GM23338 (cell line): ENCODE data around the gene MTMR6. TPM values are rescaled to one million over a fixed set of nuclear protein-coding genes. Genes with fewer than 3 reads are reported as not detected.

Experiments
- ATAC-seq: fragments of 200-7000 bp; cut with Tn5 transposase; 3 replicates; pipeline ENCODE4 v1.9.1; 2020
- DNase-seq: peaks from one replicate; pipeline ENCODE4 v3.0.0-alpha.2; 2015; ENCODE audit warnings: low spot score
- H2AFZ ChIP-seq: fragments of 200-600 bp; sonication (generic); 2 replicates; pipeline ENCODE4 v1.8.0; 2016; ENCODE audit warnings: antibody characterized with exemption, mild to moderate bottlenecking, moderate library complexity
- H3F3A ChIP-seq: fragments of 200-600 bp; sonication (generic); replicated peaks from 2 replicates; pipeline ENCODE4 v1.8.0; 2017; ENCODE audit warnings: antibody characterized with exemption, mixed run types, low read depth
- H3K27ac ChIP-seq: fragments of 200-600 bp; sonication (generic); 2 replicates; pipeline ENCODE4 v1.6.1; 2016; ENCODE audit warnings: low read depth
- H3K27me3 ChIP-seq: fragments of 200-600 bp; sonication (generic); 2 replicates; pipeline ENCODE4 v1.8.0; 2016; ENCODE audit warnings: mild to moderate bottlenecking, mixed run types, moderate library complexity; ENCODE audit not compliant: insufficient read depth
- H3K36me3 ChIP-seq: fragments of 200-600 bp; sonication (generic); 2 replicates; pipeline ENCODE4 v1.8.0; 2016; ENCODE audit warnings: mild to moderate bottlenecking; ENCODE audit not compliant: insufficient read depth
- H3K4me1 ChIP-seq: fragments of 200-600 bp; sonication (generic); 2 replicates; pipeline ENCODE4 v1.8.0; 2016; ENCODE audit warnings: mild to moderate bottlenecking, moderate library complexity; ENCODE audit not compliant: insufficient read depth
- H3K4me2 ChIP-seq: fragments of 200-600 bp; sonication (generic); 2 replicates; pipeline ENCODE4 v1.7.1; 2017; ENCODE audit warnings: mixed run types
- H3K4me3 ChIP-seq: fragments of 200-600 bp; sonication (generic); 2 replicates; pipeline ENCODE4 v1.6.1; 2016; ENCODE audit warnings: mixed run types
- H3K79me2 ChIP-seq: fragments of 200-600 bp; sonication (generic); replicated peaks from 2 replicates; pipeline ENCODE4 v1.8.0; 2017; ENCODE audit warnings: mild to moderate bottlenecking; ENCODE audit not compliant: insufficient read depth
- H3K9me2 ChIP-seq: fragments of 200-600 bp; sonication (generic); 2 replicates; pipeline ENCODE4 v1.8.0; 2017; ENCODE audit not compliant: insufficient read depth
- H4K20me1 ChIP-seq: fragments of 200-600 bp; sonication (generic); replicated peaks from 2 replicates; pipeline ENCODE4 v1.8.0; 2017; ENCODE audit warnings: mild to moderate bottlenecking; ENCODE audit not compliant: insufficient read depth
- H3K27ac Mint-ChIP-seq: 2 replicates; pipeline ENCODE4 v1.8.0; 2020; ENCODE audit warnings: inconsistent platforms, mild to moderate bottlenecking, moderate library complexity, mixed read lengths
- H3K27me3 Mint-ChIP-seq: 3 replicates; pipeline ENCODE4 v1.8.0; 2022; ENCODE audit warnings: low read depth, mild to moderate bottlenecking, moderate library complexity, mixed read lengths, inconsistent platforms; ENCODE audit not compliant: insufficient read depth, poor library complexity
- H3K36me3 Mint-ChIP-seq: 3 replicates; pipeline ENCODE4 v1.8.0; 2021; ENCODE audit warnings: low read depth, mild to moderate bottlenecking, inconsistent platforms, moderate library complexity, mixed read lengths
- H3K4me1 Mint-ChIP-seq: 3 replicates; pipeline ENCODE4 v1.8.0; 2020; ENCODE audit warnings: mild to moderate bottlenecking, inconsistent platforms, mixed read lengths
- H3K4me3 Mint-ChIP-seq: 3 replicates; pipeline ENCODE4 v1.8.0; 2021; ENCODE audit warnings: moderate library complexity, mild to moderate bottlenecking, inconsistent platforms, mixed read lengths
- H3K9me3 Mint-ChIP-seq: 3 replicates; pipeline ENCODE4 v1.8.0; 2020; ENCODE audit warnings: moderate library complexity, mild to moderate bottlenecking, inconsistent platforms, mixed read lengths
- EZH2phosphoT487 ChIP-seq: fragments of 200-600 bp; sonication (generic); IDR thresholded peaks from one replicate; pipeline ENCODE4 v1.8.1; 2018; ENCODE audit warnings: antibody characterized with exemption; ENCODE audit not compliant: unreplicated experiment
- JUNB ChIP-seq: IDR thresholded peaks from one replicate; pipeline ENCODE4 v1.6.1; 2016; ENCODE audit warnings: antibody characterized with exemption; ENCODE audit not compliant: unreplicated experiment
- NANOG ChIP-seq: IDR thresholded peaks from 2 replicates; pipeline ENCODE4 v1.6.1; 2016; ENCODE audit warnings: antibody characterized with exemption, borderline replicate concordance
- STAT1 ChIP-seq: IDR thresholded peaks from one replicate; pipeline ENCODE4 v1.6.1; 2016; ENCODE audit warnings: antibody characterized with exemption; ENCODE audit not compliant: unreplicated experiment
- ZNF114 ChIP-seq: fragments of 250-450 bp; sonication (Bioruptor Pico); IDR thresholded peaks from 2 replicates; pipeline ENCODE4 v1.5.0; 2020; ENCODE audit warnings: mild to moderate bottlenecking, moderate library complexity
- ZNF331 ChIP-seq: fragments of 250-450 bp; sonication (Bioruptor Pico); IDR thresholded peaks from 2 replicates; pipeline ENCODE4 v1.5.0; 2020; ENCODE audit warnings: low read depth, mild to moderate bottlenecking, moderate library complexity
- ZNF462 ChIP-seq: fragments of 250-450 bp; sonication (Bioruptor Pico); IDR thresholded peaks from 2 replicates; pipeline ENCODE4 v1.5.0; 2020; ENCODE audit warnings: mild to moderate bottlenecking, moderate library complexity
- polyA plus RNA-seq: library from polyadenylated mRNA; unstranded; fragments of >200 nt; fragmentation: Nextera tagmentation; extraction: Ambion mirVana; gene quantifications from 2 replicates; pipeline ENCODE4 v1.2.1, GENCODE V29; 2016
- total RNA-seq: library from RNA; depleted of rRNA; stranded (reverse); fragments of >200 nt; shearing (Covaris generic); gene quantifications from 2 replicates; pipeline ENCODE4 v1.2.3, GENCODE V29; 2014
- TF ChIP-seq, protein P1 (sequence below): IDR thresholded peaks from one replicate; pipeline ENCODE4 v1.6.1; 2018; ENCODE audit warnings: antibody characterized with exemption; ENCODE audit not compliant: unreplicated experiment

MTMR6 gene
- total and polyA plus RNA-seq, 2 experiments from 2014 or later: 4.6 to 9.5 TPM

DNA sequence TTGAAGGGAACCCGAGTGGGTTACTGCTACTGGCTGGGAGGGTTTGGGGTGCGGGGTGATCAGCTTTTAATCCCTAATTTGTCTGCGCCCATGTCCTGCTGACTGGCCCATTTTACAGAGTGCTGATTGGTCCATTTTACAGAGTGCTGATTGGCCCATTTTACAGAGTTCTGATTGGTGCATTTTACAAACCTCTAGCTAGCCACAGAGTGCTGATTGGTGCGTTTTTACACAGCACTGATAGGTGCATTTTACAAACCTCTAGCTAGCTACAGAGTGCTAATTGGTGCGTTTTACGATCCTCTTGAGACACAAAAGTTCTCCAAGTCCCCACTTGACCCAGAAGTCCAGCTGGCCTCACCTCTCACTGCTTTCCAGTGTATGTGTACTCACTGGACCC, 43.2 kb downstream of the MTMR6 start:
- Histone ChIP-seq H4K20me1 (no peaks in the 10 kb centered on the region), H3K79me2 (no peaks in the 10 kb centered on the region), H3K9me2 (no peaks in the 10 kb centered on the region), H3F3A (no peaks in the 10 kb centered on the region), H3K36me3 (no peaks in the 10 kb centered on the region), H2AFZ (no peak overlapping the region), H3K4me1 (peaks cover 5% of the 10 kb centered on the region; the same call in 1 of the 2 replicates), H3K27me3 (no peaks in the 10 kb centered on the region), H3K4me2 (no peak overlapping the region), H3K4me3 (no peak overlapping the region), H3K27ac (no peak overlapping the region)
- peaks cover 2% of the 10 kb centered on the region; the same call in 2 of the 3 replicates for H3K4me1 Mint-ChIP-seq
- no peak overlapping the region for H3K27ac Mint-ChIP-seq
- peaks cover 5% of the 10 kb centered on the region; the same call in 1 of the 3 replicates for H3K36me3 Mint-ChIP-seq
- H3K27me3 Mint-ChIP-seq: no peaks in the 10 kb centered on the region
- ATAC-seq: no peak
- TF ChIP-seq, protein P1, sequence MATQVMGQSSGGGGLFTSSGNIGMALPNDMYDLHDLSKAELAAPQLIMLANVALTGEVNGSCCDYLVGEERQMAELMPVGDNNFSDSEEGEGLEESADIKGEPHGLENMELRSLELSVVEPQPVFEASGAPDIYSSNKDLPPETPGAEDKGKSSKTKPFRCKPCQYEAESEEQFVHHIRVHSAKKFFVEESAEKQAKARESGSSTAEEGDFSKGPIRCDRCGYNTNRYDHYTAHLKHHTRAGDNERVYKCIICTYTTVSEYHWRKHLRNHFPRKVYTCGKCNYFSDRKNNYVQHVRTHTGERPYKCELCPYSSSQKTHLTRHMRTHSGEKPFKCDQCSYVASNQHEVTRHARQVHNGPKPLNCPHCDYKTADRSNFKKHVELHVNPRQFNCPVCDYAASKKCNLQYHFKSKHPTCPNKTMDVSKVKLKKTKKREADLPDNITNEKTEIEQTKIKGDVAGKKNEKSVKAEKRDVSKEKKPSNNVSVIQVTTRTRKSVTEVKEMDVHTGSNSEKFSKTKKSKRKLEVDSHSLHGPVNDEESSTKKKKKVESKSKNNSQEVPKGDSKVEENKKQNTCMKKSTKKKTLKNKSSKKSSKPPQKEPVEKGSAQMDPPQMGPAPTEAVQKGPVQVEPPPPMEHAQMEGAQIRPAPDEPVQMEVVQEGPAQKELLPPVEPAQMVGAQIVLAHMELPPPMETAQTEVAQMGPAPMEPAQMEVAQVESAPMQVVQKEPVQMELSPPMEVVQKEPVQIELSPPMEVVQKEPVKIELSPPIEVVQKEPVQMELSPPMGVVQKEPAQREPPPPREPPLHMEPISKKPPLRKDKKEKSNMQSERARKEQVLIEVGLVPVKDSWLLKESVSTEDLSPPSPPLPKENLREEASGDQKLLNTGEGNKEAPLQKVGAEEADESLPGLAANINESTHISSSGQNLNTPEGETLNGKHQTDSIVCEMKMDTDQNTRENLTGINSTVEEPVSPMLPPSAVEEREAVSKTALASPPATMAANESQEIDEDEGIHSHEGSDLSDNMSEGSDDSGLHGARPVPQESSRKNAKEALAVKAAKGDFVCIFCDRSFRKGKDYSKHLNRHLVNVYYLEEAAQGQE: no peak
- TF ChIP-seq ZNF462 (CRISPR knock-in tag) (no peak), ZNF331 (CRISPR knock-in tag) (no peak), EZH2phosphoT487 (no peak), STAT1 (no peak), ZNF114 (no peak), JUNB (no peak), NANOG (no peak)
- no peaks in the 10 kb centered on the region; the same call in 2 of the 3 replicates for H3K9me3 Mint-ChIP-seq
- no peak overlapping the region for H3K4me3 Mint-ChIP-seq
- DNase-seq: no peak
